ENCODE data around the gene THBS4.

Gene THBS4

GRCh38 chr5:80071510-80072021, 36.4 kb downstream of the THBS4 start:
- TF ChIP-seq CTCF (IDR thresholded peaks at IDR 0.05), result no peak
- no peaks in the 10 kb centered on the region for H3K36me3 ChIP-seq (ENCODE audit: control insufficient read depth, insufficient read depth, low read length)
- H3K9me3 ChIP-seq (ENCODE audit: control insufficient read depth, low read length), result no peaks in the 10 kb centered on the region
- no peak overlapping the region for H2AFZ ChIP-seq
- no peak overlapping the region for H3K4me2 ChIP-seq (ENCODE audit: low read length)
- no peaks in the 10 kb centered on the region for H3K27me3 ChIP-seq (ENCODE audit: control insufficient read depth, insufficient read depth, low read length)
- H3K4me3 ChIP-seq (ENCODE audit: low read depth, low read length), result no peak overlapping the region
- H3K9ac ChIP-seq, result no peak overlapping the region
- no peaks in the 10 kb centered on the region for H3K79me2 ChIP-seq
- H3K27ac ChIP-seq, result no peak overlapping the region
- no peaks in the 10 kb centered on the region for H3K4me1 ChIP-seq

GRCh38 chr5:80072103-80073073, 37.2 kb downstream of the THBS4 start:
- H3K36me3 ChIP-seq (ENCODE audit: control insufficient read depth, insufficient read depth, low read length), result no peaks in the 10 kb centered on the region
- TF ChIP-seq CTCF (IDR thresholded peaks at IDR 0.05), result no peak

GRCh38 chr5:80076131-80077050, 41.2 kb downstream of the THBS4 start:
- Histone ChIP-seq H3K9me3 (ENCODE audit: control insufficient read depth, low read length) (no peaks in the 10 kb centered on the region), H2AFZ (no peak overlapping the region), H3K27ac (no peak overlapping the region), H3K4me3 (ENCODE audit: low read depth, low read length) (no peak overlapping the region), H3K79me2 (no peaks in the 10 kb centered on the region), H3K9ac (no peak overlapping the region), H3K4me2 (ENCODE audit: low read length) (no peak overlapping the region), H3K27me3 (ENCODE audit: control insufficient read depth, insufficient read depth, low read length) (no peaks in the 10 kb centered on the region), H3K36me3 (ENCODE audit: control insufficient read depth, insufficient read depth, low read length) (no peaks in the 10 kb centered on the region), H3K4me1 (no peaks in the 10 kb centered on the region)
- TF ChIP-seq CTCF (IDR thresholded peaks at IDR 0.05), result no peak

More at GRCh38 chr5:80072103-80073073, 37.2 kb downstream of the THBS4 start:
- Histone ChIP-seq H3K9ac (no peak overlapping the region), H3K27me3 (ENCODE audit: control insufficient read depth, insufficient read depth, low read length) (no peaks in the 10 kb centered on the region), H3K4me2 (ENCODE audit: low read length) (no peak overlapping the region), H2AFZ (no peak overlapping the region), H3K27ac (no peak overlapping the region), H3K9me3 (ENCODE audit: control insufficient read depth, low read length) (no peaks in the 10 kb centered on the region), H3K4me3 (ENCODE audit: low read depth, low read length) (no peak overlapping the region), H3K79me2 (no peaks in the 10 kb centered on the region), H3K4me1 (no peaks in the 10 kb centered on the region)

- Histone ChIP-seq H3K36me3 (ENCODE audit: control insufficient read depth, insufficient read depth, low read length) (no peaks in the 10 kb centered on the region), H3K4me1 (no peaks in the 10 kb centered on the region), H2AFZ (no peak overlapping the region), H3K9ac (no peak overlapping the region), H3K79me2 (no peaks in the 10 kb centered on the region), H3K27me3 (ENCODE audit: control insufficient read depth, insufficient read depth, low read length) (no peaks in the 10 kb centered on the region), H3K9me3 (ENCODE audit: control insufficient read depth, low read length) (no peaks in the 10 kb centered on the region), H3K27ac (no peak overlapping the region), H3K4me2 (ENCODE audit: low read length) (no peak overlapping the region), H3K4me3 (ENCODE audit: low read depth, low read length) (no peak overlapping the region)
- no peak for TF ChIP-seq CTCF (IDR thresholded peaks at IDR 0.05)
These were observed 42.0 kb downstream of the THBS4 start for GRCh38 chr5:80077051-80077714.
